ENCODE data around the gene LARP4B. TPM values are rescaled to one million over a fixed set of nuclear protein-coding genes. Genes with fewer than 3 reads are reported as not detected.

LARP4B gene
- total RNA-seq, 2 experiments from 2014 or later = 64.8 to 143 TPM

- Histone ChIP-seq H3K9me2 (ENCODE audit: insufficient read depth, low read length) (no peaks in the 10 kb centered on the region), H3K36me3 (ENCODE audit: insufficient read depth, low read length) (peaks cover 91% of the 10 kb centered on the region), H3K9me3 (ENCODE audit: low read length) (no peaks in the 10 kb centered on the region), H3K27ac (ENCODE audit: low read depth, low read length, poor library complexity, severe bottlenecking) (no peak overlapping the region), H3K4me2 (ENCODE audit: low read length) (no peak overlapping the region), H3K79me2 (ENCODE audit: insufficient read depth, low read depth, low read length) (peaks cover 24% of the 10 kb centered on the region; the same call in 1 of the 2 replicates), H3K4me1 (ENCODE audit: insufficient read depth, low read length, poor library complexity, severe bottlenecking) (no peaks in the 10 kb centered on the region), H3K4me3 (ENCODE audit: low read depth, low read length, poor library complexity, severe bottlenecking) (no peak overlapping the region), H4K20me1 (ENCODE audit: insufficient read depth, low read length) (0 out of 2 replicates have a peak, but pooled peaks cover 7% of the 10 kb centered on the region), H2AFZ (ENCODE audit: low read length) (no peak overlapping the region)
- TF ChIP-seq, protein P1, sequence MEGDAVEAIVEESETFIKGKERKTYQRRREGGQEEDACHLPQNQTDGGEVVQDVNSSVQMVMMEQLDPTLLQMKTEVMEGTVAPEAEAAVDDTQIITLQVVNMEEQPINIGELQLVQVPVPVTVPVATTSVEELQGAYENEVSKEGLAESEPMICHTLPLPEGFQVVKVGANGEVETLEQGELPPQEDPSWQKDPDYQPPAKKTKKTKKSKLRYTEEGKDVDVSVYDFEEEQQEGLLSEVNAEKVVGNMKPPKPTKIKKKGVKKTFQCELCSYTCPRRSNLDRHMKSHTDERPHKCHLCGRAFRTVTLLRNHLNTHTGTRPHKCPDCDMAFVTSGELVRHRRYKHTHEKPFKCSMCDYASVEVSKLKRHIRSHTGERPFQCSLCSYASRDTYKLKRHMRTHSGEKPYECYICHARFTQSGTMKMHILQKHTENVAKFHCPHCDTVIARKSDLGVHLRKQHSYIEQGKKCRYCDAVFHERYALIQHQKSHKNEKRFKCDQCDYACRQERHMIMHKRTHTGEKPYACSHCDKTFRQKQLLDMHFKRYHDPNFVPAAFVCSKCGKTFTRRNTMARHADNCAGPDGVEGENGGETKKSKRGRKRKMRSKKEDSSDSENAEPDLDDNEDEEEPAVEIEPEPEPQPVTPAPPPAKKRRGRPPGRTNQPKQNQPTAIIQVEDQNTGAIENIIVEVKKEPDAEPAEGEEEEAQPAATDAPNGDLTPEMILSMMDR (conservative IDR thresholded peaks at IDR 0.05; ENCODE audit: low read length) = no peak
- TF ChIP-seq EZH2phosphoT487 (IDR thresholded peaks at IDR 0.05; ENCODE audit: borderline replicate concordance, low read depth, low read length) = no peak
- no peak for DNase-seq (ENCODE audit: low spot score)
- ChIA-PET POLR2A (interaction anchor here (0.9 kb wide), 1 partner anchor 11 kb away, joined by 5 read pairs; no protein-coding TSS in a partner anchor), CTCF (ENCODE audit: unreplicated experiment) (no interaction called here)
- BruUV-seq (replicated peaks) = no TSS peak
- intact Hi-C loops (cut with micrococcal nuclease; ENCODE audit: unreplicated experiment) = no loop called here
Observed at GRCh38 chr10:873020-873419, 58.5 kb downstream of the LARP4B start.

GRCh38 chr10:871951-872403 lies 59.5 kb downstream of the LARP4B start:
- H3K9me2 ChIP-seq (ENCODE audit: insufficient read depth, low read length) = no peaks in the 10 kb centered on the region
- H3K27ac ChIP-seq (ENCODE audit: low read depth, low read length, poor library complexity, severe bottlenecking) = no peak overlapping the region
- intact Hi-C loops (cut with micrococcal nuclease; ENCODE audit: unreplicated experiment) = no loop called here
- no TSS peak for BruUV-seq (replicated peaks)
- 0 out of 2 replicates have a peak, but pooled peaks cover 7% of the 10 kb centered on the region for H4K20me1 ChIP-seq (ENCODE audit: insufficient read depth, low read length)
- H3K4me3 ChIP-seq (ENCODE audit: low read depth, low read length, poor library complexity, severe bottlenecking) = no peak overlapping the region
- peaks cover 91% of the 10 kb centered on the region for H3K36me3 ChIP-seq (ENCODE audit: insufficient read depth, low read length)
- no peaks in the 10 kb centered on the region for H3K4me1 ChIP-seq (ENCODE audit: insufficient read depth, low read length, poor library complexity, severe bottlenecking)
- H3K4me2 ChIP-seq (ENCODE audit: low read length) = no peak overlapping the region
- H3K79me2 ChIP-seq (ENCODE audit: insufficient read depth, low read depth, low read length) = peaks cover 22% of the 10 kb centered on the region; the same call in 1 of the 2 replicates
- no peak for DNase-seq (ENCODE audit: low spot score)
- CTCF ChIA-PET (ENCODE audit: unreplicated experiment) = no interaction called here
- TF ChIP-seq, protein P1 (conservative IDR thresholded peaks at IDR 0.05; ENCODE audit: low read length) = no peak
- no peak for TF ChIP-seq EZH2phosphoT487 (IDR thresholded peaks at IDR 0.05; ENCODE audit: borderline replicate concordance, low read depth, low read length)
- no peak overlapping the region for H2AFZ ChIP-seq (ENCODE audit: low read length)
- no peaks in the 10 kb centered on the region for H3K9me3 ChIP-seq (ENCODE audit: low read length)
- POLR2A ChIA-PET = interaction anchor here (1.0 kb wide), 1 partner anchor 22 kb away, joined by 3 read pairs; no protein-coding TSS in a partner anchor

GRCh38 chr10:870564-871166 lies 60.8 kb downstream of the LARP4B start:
- no peaks in the 10 kb centered on the region for H3K4me1 ChIP-seq (ENCODE audit: insufficient read depth, low read length, poor library complexity, severe bottlenecking)
- peaks cover 25% of the 10 kb centered on the region; the same call in 1 of the 2 replicates for H3K79me2 ChIP-seq (ENCODE audit: insufficient read depth, low read depth, low read length)
- DNase-seq (ENCODE audit: low spot score) = no peak
- H3K9me2 ChIP-seq (ENCODE audit: insufficient read depth, low read length) = no peaks in the 10 kb centered on the region
- H3K4me3 ChIP-seq (ENCODE audit: low read depth, low read length, poor library complexity, severe bottlenecking) = no peak overlapping the region
- no peak overlapping the region for H3K4me2 ChIP-seq (ENCODE audit: low read length)
- no peak overlapping the region for H3K27ac ChIP-seq (ENCODE audit: low read depth, low read length, poor library complexity, severe bottlenecking)
- intact Hi-C loops (cut with micrococcal nuclease; ENCODE audit: unreplicated experiment) = no loop called here
- POLR2A ChIA-PET = no interaction called here
- no TSS peak for BruUV-seq (replicated peaks)
- H3K9me3 ChIP-seq (ENCODE audit: low read length) = no peaks in the 10 kb centered on the region
- TF ChIP-seq, protein P1 (conservative IDR thresholded peaks at IDR 0.05; ENCODE audit: low read length) = no peak
- TF ChIP-seq EZH2phosphoT487 (IDR thresholded peaks at IDR 0.05; ENCODE audit: borderline replicate concordance, low read depth, low read length) = no peak
- CTCF ChIA-PET (ENCODE audit: unreplicated experiment) = no interaction called here
- 0 out of 2 replicates have a peak, but pooled peaks cover 6% of the 10 kb centered on the region for H4K20me1 ChIP-seq (ENCODE audit: insufficient read depth, low read length)
- H3K36me3 ChIP-seq (ENCODE audit: insufficient read depth, low read length) = peaks cover 90% of the 10 kb centered on the region
- H2AFZ ChIP-seq (ENCODE audit: low read length) = no peak overlapping the region

Measured in OCI-LY7 (cell line).